NCI-H2196 (cell line): ENCODE measurements around the gene TSPAN9.
A peak's percentile ranks its signal among the peaks of the same experiment; 100 is the strongest.

Source experiments
- DNase-seq: peaks from one replicate; lab custom pipeline; 2025; ENCODE audit not compliant: unreplicated experiment; lab: John Stamatoyannopoulos, UW

Gene TSPAN9

GRCh38 chr12:3122841-3123678 is 45.9 kb downstream of the TSPAN9 start:
- peak; percentile 10 for DNase-seq

GRCh38 chr12:3123729-3124128 is 46.5 kb downstream of the TSPAN9 start:
- no peak for DNase-seq

- no peak for DNase-seq
Measured at GRCh38 chr12:3124917-3125316, 47.7 kb downstream of the TSPAN9 start.

GRCh38 chr12:3125674-3126073 is 48.5 kb downstream of the TSPAN9 start:
- no peak for DNase-seq

- no peak for DNase-seq
Measured at GRCh38 chr12:3127832-3128231, 50.7 kb downstream of the TSPAN9 start.

- DNase-seq, result no peak
Measured at GRCh38 chr12:3128498-3129293, 51.5 kb downstream of the TSPAN9 start.

- DNase-seq, result no peak
Measured at GRCh38 chr12:3129301-3130056, 52.3 kb downstream of the TSPAN9 start.

GRCh38 chr12:3130057-3130830 is 53.1 kb downstream of the TSPAN9 start:
- peak; percentile 68 for DNase-seq

GRCh38 chr12:3131129-3131528 is 54.0 kb downstream of the TSPAN9 start:
- DNase-seq, result peak; percentile 3

- no peak for DNase-seq
Measured at GRCh38 chr12:3132636-3133404, 55.6 kb downstream of the TSPAN9 start.

- no peak for DNase-seq
Measured at GRCh38 chr12:3133405-3133783, 56.2 kb downstream of the TSPAN9 start.

GRCh38 chr12:3134126-3134525 is 56.9 kb downstream of the TSPAN9 start:
- DNase-seq, result no peak

GRCh38 chr12:3134526-3135135 is 57.5 kb downstream of the TSPAN9 start:
- no peak for DNase-seq

GRCh38 chr12:3135522-3136461 is 58.6 kb downstream of the TSPAN9 start:
- DNase-seq, result peak; percentile 52

- DNase-seq, result no peak
Measured at GRCh38 chr12:3136641-3137267, 59.6 kb downstream of the TSPAN9 start.

- no peak for DNase-seq
Measured at GRCh38 chr12:3137268-3137781, 60.1 kb downstream of the TSPAN9 start.

GRCh38 chr12:3137814-3138445 is 60.8 kb downstream of the TSPAN9 start:
- no peak for DNase-seq
